Activated T-cell treated with anti-CD3 and anti-CD28 coated beads for 1 hour (primary cell): ENCODE results near the gene HPSE2.
A peak's percentile ranks its signal among the peaks of the same experiment; 100 is the strongest.

Experiments used
- DNase-seq: peaks from one replicate; pipeline ENCODE4 v3.0.0-alpha.2; 2020; ENCODE audit warnings: low read depth

HPSE2 gene

DNA sequence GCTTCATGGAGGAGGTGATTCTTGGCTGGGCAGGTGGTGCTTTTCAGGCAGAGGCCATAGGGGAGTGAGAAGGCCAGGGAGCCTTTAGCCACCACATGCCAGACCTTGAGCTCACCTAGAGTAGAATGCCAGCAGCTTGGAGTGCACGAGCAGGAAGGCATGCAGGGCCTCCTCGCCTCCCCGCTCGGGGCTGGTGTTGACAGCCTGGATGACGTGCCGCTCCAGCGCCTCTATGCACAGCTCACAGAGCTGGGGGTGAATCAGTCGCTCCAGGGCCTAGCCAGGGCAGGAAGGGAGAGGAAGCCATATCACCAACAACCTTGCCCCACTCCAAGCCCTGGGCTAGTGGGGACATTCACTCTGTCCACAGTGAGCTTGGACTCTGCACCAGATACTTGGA is 804.6 kb downstream of the HPSE2 start:
- no peak for DNase-seq

DNA sequence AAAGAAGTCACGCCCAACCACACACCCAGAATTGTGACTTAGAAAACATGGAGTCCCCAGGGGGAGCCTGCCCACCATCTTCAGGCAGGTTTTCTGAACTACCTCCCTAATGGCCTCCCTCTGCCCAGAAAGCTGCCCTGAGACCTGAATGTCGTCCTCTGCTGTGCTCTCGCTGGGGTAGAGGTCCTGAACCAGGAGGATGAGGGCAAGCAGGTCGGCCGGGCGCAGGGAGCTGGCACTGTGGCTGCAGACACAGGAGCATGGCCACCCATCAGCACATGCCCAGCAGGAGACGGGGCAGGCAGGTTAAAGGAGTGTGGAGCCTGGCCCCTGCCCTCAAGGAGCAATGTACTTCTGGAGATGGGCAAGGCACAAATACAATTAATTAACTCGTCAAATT is 805.2 kb downstream of the HPSE2 start:
- DNase-seq = no peak

DNA sequence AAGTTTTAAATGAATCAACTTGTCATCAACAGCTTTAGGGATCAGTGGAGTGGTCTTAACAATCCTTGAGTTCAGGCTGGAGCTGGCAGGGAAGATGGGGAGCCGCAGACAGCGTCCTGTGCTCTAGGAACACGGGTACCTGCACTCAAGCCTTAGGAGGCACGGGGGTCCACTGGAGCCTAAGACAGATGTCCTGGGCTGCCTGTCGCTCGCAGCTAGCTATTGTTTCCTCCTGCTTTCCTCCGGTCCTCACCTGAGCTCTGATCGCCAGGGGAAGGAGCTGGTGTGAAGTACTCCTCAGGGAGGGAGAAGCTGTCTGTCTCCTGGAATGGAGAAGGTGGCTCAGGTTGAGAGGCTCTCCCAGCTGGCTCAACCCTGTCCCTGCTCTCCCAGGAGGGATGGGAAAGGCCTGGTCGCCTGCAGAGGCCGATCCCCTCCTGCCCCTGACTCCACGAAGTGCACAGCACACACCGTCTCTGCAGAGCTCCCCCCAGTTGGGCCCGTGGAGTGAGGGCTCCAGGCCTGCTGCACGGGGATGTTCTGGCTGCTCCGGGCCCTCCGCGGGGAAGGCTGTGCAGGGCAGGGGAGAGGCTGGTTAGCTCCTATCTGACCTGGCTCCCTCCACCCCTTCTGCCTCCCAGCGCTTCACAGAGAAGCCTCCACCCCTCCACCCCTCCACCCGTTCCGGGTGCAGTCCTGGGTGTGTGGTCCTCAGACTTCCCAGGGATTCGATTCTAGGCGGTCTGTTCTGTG is 806.2 kb downstream of the HPSE2 start:
- no peak for DNase-seq

DNA sequence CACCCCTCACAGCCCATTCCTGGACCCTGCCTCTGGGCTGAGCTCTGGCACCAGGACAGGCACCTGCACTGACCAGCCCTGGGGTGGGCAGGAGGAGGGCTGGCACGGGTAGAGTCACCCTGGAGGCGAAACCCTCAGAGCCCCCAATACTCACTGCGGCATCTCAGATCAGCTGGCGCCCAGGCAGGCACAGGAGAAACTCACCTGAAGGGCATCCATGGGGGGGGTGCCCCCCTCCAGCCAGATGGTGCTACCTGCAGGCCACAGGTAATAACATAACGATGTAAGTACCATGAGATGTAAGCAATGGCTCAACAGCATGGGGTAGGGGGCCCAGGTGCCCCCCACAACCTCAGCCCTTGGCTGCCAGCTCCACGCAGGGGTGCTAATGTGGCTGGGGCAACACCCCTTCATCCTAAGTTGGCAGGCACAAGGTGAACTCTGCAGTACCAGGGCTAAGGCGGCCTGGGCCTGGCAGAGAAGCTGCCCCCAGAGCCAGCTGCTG is 808.6 kb downstream of the HPSE2 start:
- DNase-seq = no peak

DNA sequence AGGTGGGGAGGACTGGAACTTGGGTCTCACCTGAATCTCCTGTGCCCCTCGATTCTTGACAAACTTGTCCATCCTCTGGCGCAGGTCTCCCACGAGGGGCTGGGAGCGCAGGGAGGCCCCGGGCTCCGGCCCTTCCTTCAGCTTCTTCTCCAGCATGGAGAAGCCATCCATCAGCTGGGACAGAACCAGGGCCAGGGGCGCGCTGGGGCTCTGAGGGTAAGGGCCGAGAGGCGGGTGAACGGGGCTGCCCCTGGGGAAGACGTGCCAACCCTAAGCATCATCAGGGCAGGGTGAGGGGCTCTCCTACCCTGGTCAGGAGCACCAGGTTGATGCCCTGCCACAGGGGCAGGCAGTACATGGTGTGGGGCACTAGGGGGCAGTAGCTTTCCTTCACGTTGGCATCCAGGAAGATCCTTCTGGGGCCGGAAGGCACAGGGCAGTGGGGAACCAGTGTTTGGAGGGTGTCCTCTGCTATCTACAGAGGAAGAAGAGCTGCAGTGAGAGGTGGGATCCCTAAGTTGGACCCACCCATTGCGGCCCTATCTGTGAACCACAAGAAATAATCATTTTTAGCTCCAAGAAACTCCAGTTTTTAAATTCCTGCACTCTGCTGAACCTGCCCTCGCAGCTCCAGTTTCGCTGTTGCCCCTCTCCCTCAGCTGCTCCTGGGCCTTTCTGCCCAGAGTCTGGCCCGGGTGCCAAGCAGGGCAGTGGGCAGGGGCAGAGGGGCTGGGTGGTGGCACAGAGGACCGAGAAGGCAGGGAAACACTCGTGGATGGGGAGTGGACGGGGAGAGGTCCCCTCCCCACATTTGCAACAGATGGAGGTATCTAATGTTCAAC is 809.9 kb downstream of the HPSE2 start:
- peak; percentile 18 for DNase-seq

DNA sequence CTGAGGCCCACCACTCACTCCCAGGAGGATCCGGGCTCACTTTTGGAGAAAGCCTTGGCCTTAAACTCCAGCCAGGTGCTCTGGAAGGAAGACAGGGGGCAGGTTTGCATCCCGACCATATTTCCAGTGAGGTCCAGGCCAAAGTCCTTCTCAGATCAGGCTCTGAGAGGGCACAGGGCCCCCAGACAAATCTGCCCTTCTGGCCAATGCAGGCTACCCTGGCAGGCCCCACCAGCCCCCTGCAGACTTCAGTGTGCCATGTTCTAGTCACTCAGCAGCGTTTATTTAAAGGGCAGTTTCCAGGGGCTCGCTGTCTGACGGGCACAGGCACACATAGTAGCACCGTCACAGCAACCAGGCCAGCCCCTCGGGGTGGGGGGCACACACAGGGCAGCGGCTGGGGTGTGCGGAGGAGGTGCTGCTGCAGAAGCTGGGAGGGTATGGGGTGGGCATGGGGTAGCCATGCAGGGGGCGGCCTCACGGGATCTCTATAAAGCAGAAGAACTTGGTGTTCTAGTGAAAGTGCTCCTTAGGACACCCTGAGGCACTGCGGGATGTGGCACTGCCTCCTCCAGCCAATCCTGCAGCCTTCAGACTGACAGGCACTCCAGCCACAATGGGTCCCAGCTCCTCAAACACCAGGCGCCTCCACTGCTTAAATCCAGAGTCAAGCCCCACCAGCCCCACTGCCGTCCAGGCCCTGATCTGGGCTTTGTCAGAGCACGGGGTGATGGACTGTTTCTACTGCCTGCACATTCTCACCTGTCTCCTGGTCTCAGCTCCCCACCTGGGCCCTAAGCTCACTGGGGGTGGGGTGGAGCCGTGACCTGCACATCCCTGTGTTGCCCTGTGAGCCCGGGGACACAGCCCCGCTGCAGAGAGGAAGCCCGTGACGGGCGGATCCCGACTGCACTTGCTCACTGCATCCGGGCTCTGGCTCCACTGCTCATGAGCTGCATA is 811.1 kb downstream of the HPSE2 start:
- no peak for DNase-seq

DNA sequence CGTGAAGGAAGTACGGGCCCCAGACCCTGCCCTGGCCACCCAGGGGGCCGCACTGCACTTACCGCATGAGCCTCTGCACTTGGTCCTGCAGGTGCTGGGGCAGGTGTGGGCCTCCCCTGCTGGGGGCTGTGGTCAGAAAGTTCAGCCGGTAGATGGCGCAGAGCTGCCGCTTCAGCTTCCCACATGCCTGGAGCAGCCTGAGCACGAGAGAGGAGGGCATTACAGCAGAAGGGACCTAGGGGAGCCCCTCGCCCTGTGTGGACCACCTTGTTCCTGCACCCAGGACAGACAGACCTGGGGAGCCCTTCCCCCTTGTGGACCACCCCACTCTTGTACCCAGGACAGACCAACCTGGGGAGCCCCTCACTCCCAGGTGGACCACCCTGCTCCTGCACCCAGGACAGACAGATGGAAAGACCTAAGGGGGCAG is 811.9 kb downstream of the HPSE2 start:
- DNase-seq = no peak

DNA sequence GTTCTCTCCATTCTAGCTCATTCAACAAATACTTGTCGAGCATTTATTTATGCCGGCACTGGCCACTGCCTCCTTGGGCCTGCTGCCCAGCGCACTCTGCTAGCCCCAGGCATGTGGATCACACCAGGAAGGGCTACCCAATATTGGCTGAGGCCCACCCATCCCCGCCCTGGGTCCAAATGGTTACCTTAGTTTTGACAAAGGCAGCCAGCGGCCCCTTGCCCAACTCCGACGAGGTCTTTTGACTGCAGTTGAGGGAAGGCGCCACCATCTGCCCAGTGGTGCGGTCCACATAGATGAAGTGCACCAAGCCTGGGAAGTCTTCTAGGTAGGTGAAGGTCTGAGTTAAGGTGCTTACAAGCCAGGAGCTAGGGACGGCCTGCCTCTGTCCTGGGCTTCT is 813.5 kb downstream of the HPSE2 start:
- DNase-seq = no peak

DNA sequence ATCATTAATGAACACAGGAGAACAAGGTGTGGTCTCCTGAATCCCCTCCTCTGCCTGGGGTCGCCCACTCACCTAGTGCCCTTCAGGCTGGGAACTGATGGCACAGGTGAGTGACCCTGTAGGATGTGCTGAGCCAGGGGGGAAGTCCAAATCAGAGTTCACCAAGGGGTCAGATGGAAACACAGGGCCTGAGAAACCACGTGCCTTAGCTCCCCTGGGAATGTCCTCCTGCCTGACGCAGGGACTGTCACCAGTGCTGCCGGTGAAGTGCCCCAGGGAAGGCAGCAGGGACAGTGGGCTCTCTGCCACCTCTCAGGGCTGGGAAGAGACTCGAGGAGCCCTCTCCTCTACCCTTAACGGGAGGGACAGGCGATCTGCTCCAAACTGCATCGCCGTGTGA is 814.9 kb downstream of the HPSE2 start:
- no peak for DNase-seq

DNA sequence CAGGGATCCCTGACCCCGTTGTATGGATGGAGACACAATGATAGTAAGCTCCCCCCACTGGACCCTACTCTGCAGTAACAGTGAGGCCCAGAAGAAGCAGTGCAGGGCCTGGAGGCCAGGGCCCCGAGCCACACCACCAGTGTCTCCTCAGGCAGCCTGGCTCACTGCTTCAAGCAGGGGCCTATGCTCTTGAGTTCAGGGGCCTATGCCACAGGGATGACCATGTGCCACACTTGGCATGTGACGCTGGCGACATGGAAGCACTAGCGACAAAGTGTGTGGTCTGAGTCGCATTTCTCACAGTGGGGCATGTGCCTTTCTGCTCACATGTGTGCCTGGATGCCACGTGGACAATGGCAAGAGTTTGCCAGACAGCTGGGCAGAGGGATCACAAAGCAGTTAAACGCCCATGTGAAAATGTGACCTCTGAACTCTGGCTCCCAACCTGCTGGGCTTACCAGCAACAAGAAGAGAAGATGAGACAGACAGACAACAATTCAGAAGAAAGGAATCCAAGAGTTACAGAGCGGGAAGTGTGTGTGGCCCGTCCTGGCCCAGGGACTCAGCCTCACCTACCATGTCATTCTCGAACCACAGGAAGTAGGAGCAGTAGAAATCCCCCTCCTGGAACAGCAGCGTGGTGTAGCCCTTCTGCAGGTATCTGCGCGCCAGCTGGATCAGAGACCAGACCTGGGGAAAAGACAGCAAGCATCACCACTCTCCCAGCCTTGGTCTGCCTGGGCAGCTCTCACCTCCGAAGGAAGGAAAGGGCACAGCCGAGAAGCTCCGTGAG is 816.0 kb downstream of the HPSE2 start:
- DNase-seq = no peak

DNA sequence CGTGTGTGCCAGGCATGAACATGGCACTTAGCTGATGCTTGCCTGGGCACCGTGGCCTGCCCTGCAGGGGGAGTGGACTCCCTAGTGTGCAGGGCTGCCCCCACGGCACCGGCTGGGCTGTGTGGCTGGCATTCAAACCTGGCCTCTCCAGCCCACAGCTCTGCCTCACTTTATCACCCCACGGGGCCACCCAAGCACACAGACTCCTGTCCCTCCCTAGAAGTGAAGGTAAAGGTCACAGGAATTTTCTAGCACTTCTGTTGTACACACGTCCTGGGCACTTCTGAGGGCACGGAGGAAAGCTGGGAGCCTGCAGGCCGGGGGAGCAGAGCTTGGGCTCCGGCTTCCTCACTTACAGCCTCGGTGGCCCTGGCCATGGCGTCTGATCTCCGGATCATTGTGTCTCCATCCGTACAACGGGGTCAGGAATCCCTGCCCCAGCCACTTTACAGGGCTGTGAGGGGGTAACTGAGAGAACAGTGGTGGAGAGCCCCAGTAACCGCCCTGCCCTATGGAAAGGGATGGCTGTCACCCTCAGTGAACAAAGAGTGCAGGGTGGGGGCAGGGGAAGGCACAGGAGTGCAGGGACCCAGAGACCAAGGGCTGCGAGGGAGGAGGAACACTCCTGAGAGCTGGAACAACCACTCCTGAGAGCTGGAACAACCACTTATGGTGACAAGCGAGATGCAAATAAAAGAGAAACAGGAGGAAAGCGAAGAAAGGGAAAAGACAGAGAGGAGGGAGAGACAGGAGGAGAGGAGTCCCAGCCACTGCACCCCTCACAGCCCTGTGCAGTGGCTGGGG is 816.8 kb downstream of the HPSE2 start:
- DNase-seq = no peak

DNA sequence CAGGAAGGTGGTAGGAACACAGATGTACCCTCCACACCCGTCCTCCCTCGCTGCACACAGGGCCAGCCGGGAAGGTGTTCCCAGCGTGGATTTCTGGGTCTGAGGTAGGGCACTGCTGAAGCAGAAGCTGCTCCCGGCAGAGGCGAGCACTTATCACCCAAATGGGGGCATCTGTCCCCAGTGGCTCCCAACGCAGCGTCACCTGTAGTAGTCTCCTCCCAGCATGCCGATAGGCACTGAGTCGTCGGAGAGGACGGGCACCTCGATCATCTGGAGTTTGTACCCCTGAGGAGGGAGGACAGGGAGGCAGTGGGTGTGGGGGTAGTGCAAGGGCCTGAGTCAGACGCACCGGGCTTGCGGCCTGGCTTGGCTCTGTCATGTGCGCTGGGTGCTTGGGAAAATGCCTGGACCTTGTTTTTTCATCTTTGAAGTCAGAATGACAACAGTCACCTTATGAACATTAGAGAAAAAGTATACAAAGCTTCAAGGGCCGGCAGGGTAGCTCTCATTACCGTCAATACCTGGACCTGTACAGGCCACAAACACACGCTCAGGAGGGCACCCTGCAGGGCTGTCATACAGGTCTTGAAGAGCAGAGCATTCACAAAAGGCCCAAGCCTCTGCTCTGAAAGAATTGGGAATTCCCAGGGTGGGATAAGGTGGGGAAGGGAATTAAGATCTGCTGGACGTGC is 817.5 kb downstream of the HPSE2 start:
- DNase-seq = no peak

DNA sequence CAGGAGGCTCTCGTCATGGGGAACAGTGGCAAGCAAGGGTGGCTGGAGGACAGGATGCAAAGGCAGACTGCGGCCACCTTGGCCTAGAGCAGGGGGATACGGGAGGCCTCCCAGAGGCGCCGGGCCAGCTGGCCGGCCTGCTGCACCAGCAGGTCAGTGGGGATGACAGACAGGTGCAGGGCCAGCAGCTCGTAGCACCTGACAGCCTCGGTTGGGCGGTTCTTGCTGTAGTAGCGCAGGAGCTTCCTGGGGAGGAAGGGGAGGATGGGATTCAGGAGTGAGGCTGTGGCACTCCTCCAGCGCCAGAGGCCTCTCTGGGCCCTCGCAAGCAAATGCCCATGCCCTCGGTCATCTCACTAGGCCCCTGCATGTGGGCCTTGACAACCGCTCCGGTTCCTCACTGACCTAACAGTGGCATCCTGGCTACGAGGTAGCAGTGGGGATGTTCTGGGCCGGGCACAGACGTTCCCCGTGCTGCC is 818.1 kb downstream of the HPSE2 start:
- DNase-seq = no peak

DNA sequence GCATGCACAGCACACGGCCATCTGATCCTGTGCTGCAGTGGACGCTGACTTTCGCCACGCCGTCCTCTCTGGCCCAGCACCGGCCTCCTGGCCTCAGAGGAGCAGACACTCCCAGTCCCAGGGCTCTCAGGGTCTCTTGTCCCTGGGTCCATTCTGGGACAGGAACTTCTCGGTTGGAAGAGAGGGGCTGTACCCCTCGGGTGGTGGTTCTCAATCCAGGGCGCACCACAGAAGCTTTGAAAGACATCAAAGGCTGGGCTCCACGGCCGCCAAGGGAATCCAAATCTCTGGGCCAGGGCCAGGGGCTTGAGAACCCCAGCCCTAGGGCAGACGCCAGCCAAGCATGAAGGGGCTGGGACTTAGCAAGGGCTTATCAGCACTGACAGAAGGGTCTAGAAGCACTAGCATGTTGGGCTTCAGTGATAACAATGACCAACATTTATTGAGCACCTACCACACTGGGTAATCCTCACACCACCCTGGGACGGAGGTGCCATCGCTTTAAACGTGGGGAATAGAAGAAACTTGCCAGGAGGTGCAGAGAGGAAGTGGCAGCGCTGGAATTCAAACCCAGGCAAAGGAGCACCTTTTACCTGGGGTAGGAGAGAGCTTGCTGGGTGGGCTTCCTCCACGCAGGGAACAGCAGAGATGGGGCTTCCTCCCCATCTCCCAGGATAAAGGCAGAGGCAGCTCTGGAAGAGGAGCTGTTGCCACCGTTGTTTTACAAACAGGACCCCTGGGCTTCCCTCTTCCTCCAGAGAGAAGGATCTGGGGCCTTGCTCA is 818.9 kb downstream of the HPSE2 start:
- no peak for DNase-seq

DNA sequence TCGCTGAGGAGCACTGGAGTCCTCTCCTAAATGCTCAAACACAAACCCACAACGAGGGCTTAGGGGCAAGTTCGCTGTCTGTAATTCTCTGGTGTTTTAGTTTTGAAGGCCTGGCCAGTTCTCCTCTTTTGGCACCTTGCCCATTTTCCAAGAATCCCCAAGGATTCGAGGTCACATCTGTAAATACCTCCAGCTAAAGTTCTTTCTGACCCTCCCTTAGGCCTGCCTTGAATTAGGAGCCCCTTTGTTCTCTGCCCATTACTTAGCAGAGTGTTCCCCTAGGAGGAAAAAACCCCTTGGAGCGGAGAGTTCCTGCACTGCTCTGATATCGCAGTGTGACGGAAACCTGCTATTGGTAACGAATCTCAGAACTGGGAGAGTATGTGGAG is 819.9 kb downstream of the HPSE2 start:
- no peak for DNase-seq

DNA sequence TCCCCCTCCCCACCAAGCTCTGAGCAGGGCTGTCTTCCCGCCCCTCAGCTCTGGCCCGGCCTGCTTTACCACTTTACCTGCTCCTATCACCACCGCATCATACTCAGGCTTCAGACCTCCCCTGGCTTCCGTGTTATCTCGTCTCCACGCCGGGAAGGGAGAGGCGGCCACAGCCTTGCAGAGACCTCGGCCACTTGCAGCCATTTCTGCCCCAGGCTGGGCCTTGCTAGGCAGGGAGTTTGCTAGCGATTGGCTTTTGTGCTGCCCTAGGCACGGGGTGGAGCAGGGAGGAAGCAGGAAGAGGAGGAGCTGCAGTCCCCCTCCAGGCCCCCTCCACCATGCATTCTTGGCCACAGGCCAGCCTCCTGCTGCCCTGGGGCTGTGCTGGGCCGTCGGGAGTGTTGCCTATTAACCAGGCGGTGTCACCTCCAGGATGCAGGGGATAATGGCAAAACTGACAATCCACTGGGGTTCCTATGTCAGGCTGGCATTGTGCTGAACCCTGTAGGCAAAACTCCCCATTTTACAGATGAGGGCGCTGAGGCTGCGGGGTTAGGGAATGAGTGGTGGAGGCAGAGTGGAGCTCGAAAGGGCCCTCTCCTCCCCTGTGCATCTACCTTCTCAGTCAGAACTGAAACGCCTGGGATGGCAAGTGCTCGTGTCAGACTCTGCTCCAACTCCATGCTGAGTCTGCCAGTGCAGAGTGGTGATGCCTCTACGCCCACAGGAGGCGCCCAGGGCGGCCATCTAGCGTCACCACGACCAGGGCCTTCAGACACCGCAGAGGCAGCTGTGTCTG is 820.5 kb downstream of the HPSE2 start, which contains the start of gene PYROXD2:
TSS of gene PYROXD2 (minus strand) at position 251 of the 799 bp plus-strand sequence. CDS start at position 204, 47 bp downstream.
- peak; percentile 32 for DNase-seq

DNA sequence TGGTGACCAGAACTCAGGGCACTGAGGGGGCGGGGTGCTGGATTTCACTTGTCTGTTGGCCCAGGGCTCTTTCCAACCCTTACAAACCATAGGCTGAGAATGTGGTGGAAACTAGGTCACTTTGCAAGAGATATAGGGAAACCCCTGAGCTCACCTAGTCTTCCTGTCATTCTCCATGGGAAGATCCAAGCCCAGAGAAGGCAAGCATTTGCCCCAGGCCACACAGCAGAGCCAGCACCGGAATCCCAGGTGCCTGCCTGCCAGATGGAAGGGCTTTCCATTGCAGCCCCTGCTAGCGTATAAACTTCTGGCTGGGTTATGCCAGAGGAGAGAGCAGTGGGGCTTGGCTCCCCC is 821.1 kb downstream of the HPSE2 start:
- DNase-seq = no peak

DNA sequence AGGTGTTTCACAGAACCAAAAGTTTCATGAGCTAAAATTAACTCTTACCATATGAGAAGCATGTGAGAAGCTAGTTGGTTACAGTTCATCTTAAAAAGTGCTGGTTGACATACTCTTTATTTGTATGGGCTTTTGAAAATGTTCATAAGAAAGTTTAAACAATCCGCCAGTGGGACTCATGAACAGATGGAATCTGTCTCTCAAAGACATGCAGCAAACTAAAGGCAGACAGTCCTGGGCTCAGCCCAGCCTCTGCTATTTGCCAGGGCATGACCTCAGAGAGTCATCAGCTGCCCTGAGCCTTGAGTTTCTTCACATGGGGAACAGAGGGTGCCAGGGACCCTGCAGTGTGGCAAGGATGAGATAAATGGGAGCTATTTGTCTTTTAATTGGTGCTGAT is 823.9 kb downstream of the HPSE2 start:
- DNase-seq = no peak
